GM21390 (cell line): ENCODE measurements around the gene LGR6.
"Not testable (repeated sequence)": the region's sequence is repeated elsewhere in the genome, so short reads cannot be mapped to it uniquely, and the experiment has no call there.

Experiments used
- ATAC-seq: cut with Tn5 transposase; IDR thresholded peaks from one replicate; pipeline ENCODE4 v1.9.1; 2021; ENCODE audit not compliant: unreplicated experiment

The LGR6 gene

GRCh38 chr1:202193614-202194327, at the start of gene LGR6:
LGR6 (plus strand) TSS chr1:202193799; CDS start chr1:202193990, 191 bp downstream.
- no peak for ATAC-seq

- ATAC-seq, result peak; percentile 55
These were observed 49.1 kb upstream of the LGR6 start, which contains the start of gene ARL8A for GRCh38 chr1:202144402-202145067. ARL8A (minus strand) TSS chr1:202144737; CDS start chr1:202144572, 165 bp downstream.

GRCh38 chr1:202145068-202145743, 48.4 kb upstream of the LGR6 start:
- ATAC-seq, result peak; percentile 2

- ATAC-seq, result not testable (repeated sequence)
These were observed 47.9 kb upstream of the LGR6 start for GRCh38 chr1:202145744-202146140.

GRCh38 chr1:202146279-202146678, 47.3 kb upstream of the LGR6 start:
- no peak for ATAC-seq

GRCh38 chr1:202146993-202147392, 46.6 kb upstream of the LGR6 start:
- no peak for ATAC-seq

GRCh38 chr1:202148391-202148790, 45.2 kb upstream of the LGR6 start:
- ATAC-seq, result no peak

- ATAC-seq, result no peak
These were observed 44.0 kb upstream of the LGR6 start for GRCh38 chr1:202149566-202149965.

- no peak for ATAC-seq
These were observed 43.4 kb upstream of the LGR6 start for GRCh38 chr1:202150187-202150586.

GRCh38 chr1:202150602-202151001, 43.0 kb upstream of the LGR6 start:
- no peak for ATAC-seq

- ATAC-seq, result no peak
These were observed 42.6 kb upstream of the LGR6 start for GRCh38 chr1:202151045-202151444.

- ATAC-seq, result no peak
These were observed 41.2 kb upstream of the LGR6 start for GRCh38 chr1:202152399-202152798.

- ATAC-seq, result no peak
These were observed 40.3 kb upstream of the LGR6 start for GRCh38 chr1:202153284-202153683.

- ATAC-seq, result no peak
These were observed 39.3 kb upstream of the LGR6 start for GRCh38 chr1:202154148-202154765.

GRCh38 chr1:202154766-202155477, 38.7 kb upstream of the LGR6 start:
- ATAC-seq, result no peak

- no peak for ATAC-seq
These were observed 38.0 kb upstream of the LGR6 start for GRCh38 chr1:202155478-202156021.

- no peak for ATAC-seq
These were observed 37.0 kb upstream of the LGR6 start for GRCh38 chr1:202156590-202156989.

- ATAC-seq, result no peak
These were observed 35.7 kb upstream of the LGR6 start for GRCh38 chr1:202157945-202158344.

- no peak for ATAC-seq
These were observed 34.6 kb upstream of the LGR6 start for GRCh38 chr1:202158810-202159533.
